DMS114 treated with DMSO at 0.1 percent for 48 hours (cell line): ENCODE results near the gene UNC80.
A peak's percentile ranks its signal among the peaks of the same experiment; 100 is the strongest.

ENCODE experiments used
- DNase-seq: peaks from one replicate; lab custom pipeline; 2025; ENCODE audit not compliant: unreplicated experiment; lab: John Stamatoyannopoulos, UW

Gene UNC80

DNA sequence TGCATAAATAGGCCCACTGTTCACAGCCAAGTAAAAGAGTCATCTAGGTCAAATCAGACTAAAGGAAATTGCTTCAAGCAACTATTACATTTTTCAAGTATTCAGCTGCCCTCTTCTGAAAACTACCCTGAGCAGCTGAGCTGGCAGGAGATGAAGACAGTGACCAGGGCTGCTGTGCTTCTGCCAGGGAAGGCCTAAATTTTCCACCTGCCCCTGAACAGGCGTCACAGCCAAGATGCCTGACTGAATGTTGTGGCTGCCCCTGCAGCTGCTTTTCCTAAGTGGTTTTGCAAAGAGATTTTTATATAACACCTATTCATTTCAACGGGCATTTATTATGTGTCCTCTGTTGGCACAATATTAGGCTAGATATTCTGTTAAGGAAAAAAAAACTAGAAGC is 134.1 kb downstream of the UNC80 start:
- no peak for DNase-seq

DNA sequence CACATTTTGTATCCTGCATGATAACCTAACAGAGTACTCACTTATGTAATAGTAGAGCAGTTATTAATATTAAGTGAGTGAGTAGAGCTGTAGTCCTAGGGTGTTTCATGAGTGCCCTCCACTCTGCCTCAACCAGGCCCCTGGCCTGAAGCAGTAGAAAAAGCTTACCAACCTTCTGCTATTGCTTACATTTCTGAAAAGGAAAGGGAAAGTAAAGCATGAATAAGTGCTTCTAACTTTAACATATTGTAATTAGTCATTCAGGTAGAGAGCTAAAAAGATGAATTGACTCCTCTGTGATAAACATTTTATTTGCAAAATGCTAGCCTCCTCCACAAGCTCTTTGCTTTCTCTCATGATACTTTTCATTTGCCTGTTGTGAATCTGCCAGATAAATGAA is 136.1 kb downstream of the UNC80 start:
- no peak for DNase-seq

DNA sequence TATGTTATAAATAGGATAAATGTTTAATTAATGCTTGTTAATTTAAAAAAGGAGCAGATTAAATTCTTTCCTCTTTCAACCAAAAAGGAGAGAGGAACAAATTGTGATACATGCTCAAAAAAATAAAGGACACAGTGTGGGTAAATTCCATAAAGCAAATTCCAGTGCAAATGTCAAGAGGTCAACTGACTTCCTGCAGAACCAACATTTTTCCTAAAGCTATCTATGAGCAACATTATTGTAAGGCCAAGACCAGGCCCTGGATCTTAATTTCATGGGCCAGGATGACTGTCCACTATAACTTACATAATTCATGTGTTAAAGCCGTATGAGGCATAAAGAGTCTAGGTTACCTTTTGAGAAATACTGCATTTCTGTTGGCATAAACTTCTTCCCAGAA is 136.9 kb downstream of the UNC80 start:
- DNase-seq, result no peak

DNA sequence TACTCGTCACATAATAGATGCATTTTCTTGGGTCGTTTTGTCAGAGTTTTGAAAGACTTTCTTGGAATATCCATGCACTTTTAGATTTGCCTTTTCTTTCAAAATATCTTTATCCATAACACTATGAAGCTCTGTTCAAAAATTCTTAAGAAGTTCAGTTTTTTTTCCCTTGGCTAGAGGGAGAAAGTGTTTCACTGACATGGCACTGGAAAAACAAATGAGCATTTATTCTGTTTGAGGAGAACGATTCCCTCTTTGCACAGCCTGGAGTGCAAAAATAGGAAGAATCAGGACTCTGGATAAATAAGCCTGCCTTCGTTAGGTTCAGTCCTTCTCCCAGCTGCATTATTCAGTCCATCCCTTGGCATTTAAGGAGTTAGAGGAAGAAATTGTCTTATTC is 139.9 kb downstream of the UNC80 start:
- DNase-seq, result no peak

DNA sequence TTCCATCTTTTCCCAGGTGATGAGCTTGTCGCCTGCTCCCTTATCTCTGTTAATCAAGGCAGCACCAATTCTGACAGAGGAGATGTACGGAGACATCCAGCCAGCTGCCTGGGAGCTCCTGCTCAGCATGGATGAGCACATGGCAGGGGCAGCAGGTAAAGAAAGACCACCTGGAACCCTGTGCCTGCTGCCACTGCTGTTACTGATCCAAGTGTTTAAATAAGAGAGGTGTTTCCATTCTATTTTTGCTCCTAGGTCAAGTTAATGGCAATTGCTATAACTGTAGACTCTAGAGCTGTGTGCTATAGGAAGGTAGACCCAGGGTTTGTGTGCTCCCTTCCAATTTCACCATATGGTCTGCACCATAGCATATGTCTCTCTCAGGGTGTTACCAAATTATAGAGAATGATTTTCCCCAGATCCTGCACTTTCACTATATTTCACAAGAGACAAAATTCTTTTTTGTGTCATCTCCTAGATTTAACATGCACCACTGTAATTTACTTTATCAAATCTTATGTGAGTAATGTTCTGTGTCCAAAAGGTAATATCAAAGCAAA is 142.2 kb downstream of the UNC80 start:
- DNase-seq, result no peak

DNA sequence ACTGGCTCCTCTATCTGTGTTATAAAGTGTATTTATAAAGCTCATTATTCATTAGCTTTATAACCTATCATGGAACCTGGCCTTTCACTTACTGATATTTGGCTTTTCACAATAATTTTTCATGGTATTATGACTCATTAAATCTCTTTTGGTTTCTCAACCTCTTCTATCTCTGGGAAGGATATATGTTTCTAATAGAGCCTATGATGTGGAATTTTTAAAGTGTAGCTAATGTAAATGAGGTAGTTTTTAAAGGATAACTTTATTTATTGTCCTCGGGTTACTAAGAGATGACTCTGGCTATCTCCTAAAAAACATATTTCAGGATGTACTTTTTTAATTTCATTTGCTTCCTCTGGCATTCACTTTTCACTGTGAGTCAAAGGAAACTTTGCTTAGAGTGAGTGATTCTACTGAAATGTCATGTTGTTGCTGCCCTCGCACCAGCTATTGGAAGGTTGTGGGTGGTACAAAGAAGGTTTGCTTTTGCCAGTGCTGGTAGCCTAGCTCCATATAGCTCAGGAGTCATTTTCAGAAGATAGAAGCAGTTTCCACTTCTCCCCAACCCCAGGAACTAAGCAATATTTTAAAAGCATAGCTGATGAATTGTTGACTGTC is 145.6 kb downstream of the UNC80 start:
- DNase-seq, result no peak

DNA sequence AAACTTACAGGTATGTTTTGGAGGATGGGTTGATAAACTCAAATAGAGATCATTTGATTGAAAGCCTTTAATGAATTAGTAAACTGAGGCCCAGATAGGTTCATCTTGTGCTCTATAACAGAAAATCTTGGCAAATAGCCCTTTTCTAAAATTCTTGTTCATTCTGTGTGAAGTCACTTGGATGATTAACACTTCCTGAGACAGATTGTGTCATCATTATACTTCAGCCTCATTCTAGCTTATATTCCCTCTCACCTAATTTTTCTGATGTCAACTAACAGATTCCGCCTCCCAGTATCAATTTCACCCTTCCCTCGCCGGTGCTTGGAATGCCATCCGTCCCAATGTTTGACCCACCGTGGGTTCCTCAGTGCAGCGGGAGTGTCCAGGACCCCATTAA is 146.6 kb downstream of the UNC80 start:
- no peak for DNase-seq

DNA sequence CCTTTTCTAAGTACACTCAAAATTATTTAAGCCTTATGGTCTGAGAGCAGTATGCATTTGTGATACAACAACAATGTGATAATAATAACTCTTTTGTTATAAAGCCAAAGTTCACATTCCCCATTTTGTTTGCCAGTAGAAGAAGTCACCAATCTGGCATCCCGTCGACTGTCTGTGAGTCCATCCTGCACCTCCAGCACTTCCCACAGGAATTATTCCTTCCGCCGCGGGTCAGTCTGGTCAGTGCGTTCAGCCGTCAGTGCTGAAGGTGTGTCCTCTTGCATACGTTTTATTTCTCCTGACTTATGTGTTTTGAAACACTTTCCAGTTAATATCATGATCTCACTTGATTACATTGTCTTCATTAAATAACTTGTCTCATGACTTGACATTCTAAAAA is 150.5 kb downstream of the UNC80 start:
- DNase-seq, result no peak

DNA sequence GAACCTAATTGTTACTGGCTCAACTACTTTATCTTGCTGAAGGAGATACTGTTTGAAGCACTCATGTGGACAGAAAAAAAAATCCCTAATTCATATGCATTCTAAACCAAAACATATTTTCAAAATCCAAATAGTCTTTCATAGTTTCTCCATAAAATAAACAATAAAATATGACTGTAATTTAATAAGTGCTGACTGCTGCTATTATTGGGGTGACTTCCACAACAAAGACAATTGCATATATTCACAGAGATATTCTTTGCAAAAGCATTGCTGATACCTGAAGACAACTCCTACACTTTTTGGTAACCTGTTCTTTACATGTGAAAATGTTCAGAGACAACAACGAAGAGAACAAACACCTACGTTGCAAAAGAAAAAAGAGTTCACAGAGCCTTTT is 157.7 kb downstream of the UNC80 start:
- DNase-seq, result no peak

DNA sequence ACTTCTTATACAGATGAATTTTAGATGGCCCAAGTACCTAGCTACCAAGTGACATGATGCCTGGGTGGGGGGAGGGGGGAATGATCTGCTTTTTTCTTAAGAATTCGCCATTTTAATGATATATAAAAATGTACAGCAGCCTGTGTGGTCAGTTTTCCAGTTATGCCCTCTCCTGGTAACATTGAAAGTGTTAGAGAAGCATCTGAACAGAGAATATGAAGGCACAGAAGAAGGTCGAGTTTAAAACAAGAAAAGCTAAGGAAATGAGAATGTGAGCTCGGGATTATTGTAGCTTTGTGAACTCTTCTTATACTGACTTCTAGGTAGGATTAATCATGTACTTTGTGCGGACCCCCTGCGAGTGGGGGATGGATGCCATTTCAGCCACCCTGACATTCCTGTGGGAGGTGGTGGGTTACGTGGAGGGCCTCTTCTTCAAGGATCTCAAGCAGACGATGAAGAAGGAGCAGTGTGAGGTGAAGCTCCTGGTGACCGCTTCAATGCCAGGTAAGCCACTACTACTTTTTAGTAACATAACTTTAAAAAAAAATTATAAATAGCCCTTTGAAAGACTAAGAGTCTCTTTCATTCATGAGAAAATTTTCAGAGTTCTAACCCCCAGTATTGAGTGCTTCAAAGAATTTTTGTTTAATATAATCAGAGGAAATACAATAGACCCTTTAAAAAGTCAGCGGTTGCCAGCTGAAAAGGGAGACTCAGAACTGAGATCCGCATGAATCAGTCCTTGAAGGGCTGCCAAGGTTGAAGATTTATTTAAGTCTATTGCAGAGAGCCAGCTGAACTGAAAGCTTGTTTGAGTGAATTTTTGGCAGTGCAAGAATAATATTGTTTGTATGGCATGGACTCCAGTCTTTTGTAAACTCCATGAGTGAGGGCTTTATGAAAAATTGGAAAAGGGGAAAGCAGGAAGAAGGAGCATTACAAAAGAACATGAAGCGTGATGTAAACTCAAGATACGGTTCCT is 162.2 kb downstream of the UNC80 start:
- no peak for DNase-seq

DNA sequence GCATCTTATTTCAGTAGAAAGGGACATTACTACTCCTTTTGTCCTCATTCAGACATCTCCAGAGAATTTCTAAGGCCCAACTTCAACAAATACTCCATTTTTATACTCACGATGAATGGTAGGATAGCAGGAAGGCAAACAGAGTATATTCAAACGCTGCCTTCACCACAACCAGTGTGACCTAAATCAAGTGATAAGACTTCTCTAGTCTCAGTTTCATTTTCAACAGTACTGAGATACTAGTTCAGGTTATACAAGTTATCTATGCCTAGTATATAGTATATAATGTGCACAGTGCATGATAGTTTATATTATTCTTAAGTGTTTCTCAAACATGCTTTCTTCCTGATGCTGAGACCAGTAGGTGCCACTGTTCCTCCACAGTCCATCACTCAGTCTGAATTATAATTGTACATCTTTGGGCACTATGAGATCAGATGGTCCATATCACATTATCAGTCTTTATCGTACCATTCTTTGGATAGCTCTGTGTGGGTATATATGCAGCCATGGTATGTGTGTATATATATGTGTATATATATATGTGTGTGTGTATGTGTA is 164.6 kb downstream of the UNC80 start:
- peak; percentile 4 for DNase-seq

DNA sequence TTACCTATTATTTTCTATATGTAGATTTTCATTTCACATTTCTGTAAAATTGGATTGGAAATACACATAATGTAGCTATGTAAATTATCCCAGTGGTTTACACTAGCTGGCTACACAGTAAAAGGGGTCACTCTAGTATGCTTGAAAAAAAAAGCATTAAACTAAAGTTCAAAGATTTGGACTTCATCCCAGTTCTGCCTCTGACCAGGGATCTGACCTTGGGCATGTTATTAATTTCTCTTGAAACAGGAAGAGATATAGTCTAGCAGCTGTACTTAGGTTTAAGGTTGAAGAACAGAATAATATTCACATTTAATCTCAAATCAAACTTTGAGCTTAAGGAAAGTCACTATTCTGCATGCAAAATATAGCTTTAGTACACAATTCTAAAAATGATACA is 166.3 kb downstream of the UNC80 start:
- no peak for DNase-seq

DNA sequence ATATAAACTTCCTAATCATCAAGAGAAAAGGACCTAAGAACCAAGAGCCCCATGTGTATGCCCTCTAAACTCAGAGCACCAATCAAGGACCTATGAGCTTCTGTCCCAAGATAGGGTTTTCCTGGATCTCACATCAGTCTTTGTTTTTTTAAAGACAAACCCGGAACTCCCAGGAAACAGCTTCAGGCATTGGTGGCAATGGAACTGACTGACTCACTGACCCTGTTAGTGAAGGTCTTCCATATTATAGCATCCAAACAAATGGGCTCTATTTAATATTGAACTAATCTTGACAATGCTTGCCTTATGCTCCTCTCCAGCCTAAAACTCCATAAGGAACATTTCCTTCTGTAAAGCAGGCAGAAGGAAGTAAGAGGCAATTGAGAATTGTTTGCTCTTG is 167.3 kb downstream of the UNC80 start:
- no peak for DNase-seq

DNA sequence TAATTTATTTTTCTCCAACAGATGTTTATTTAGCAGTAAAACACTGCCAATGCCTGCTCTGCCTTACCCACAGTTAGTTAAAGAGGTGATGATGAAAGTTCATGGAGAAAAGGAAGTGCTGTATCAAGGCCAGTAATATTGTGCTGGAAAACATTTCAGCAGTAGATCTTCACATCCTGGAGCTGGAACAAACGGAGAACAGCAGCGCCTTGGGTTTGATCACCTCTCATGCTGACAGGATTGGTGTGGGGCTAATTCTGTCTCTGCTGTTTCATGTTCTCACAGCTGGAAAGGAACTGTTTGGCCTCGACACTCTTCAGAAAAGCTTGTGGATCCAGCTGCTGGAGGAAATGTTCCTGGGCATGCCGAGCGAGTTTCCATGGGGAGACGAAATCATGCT is 169.3 kb downstream of the UNC80 start:
- no peak for DNase-seq

DNA sequence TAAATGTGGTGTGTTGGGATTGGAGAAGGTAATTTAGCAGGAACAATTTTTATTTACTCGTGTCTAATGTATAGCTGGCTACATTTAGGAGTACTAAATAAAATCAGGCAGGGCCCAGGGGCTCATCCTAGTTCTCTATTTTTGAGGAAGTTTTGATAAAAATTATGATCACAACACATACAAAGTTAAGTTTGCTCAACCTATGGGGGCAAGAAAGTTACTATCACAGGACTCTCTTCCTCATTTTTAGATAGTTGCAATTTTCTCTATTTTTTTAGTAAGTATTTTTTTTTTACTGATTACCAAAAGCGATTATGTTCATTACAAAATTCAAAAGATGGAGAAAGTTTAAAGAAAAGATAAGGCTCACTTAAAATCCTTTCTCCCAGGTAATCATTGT is 170.8 kb downstream of the UNC80 start:
- DNase-seq, result no peak

DNA sequence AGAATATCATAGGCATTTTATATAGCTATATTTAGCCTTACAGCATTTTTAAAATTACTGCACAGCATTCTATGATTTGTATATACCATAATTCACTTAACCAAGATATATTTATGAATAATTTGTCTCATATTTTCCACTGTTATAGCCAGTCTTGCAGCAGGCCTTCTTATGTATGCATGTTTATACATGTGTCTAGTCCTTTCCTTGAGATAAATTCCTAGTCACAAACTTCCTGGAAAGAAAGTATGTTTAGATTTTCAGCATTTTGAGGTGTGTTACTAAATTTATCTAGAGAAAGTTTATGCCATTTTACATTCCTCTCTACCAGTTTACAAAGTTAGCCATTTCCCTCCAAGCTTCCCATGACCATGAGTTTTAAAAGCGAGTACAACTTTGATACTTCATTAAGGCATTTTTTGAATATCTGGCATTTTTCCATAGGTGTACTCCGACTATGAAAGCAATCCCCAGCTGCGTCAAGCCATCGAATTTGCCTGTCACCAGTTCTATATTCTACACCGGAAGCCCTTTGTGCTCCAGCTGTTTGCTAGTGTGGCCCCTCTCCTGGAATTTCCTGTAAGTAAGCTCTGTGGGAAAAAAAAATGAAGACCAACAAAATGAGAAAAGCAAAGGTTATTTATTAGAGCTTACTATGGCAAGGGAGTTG is 171.4 kb downstream of the UNC80 start:
- no peak for DNase-seq

DNA sequence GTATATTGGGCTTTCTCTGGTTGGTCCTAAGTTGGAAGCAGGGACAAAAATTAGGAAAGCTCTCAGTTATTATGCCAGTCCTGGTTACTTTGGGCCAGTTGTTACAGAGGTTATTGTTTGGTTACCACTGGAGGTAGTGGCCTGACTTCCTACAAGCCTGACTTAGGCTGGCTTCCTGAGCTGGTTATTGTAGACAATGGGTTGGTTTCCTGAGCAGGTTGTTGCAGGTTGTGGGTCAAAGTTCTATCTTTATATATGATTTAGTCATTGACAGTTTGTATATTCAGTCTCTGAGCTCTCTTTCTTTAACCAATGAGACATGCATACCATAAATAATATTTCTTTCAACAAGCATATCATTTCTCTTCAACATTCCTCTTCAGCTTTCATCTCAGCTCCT is 172.1 kb downstream of the UNC80 start:
- DNase-seq, result no peak

DNA sequence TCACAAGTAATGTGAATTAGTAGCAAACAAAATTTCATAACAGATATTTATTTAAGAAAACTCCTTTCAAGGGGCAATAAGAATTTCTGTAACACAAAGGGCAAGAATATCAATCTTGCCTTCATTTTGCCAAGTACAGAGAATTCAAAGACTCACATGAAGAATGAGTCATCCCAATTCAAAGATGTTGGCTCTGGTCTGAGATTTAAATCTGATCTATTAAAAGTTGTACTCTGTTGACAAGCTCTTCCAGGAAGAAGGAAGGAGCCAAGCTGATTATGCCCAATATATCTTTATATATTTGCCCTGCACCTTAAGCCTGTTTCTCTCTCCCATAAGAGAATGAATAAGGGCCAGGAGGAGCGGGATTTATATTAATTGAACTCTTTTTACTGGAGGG is 174.9 kb downstream of the UNC80 start:
- no peak for DNase-seq

DNA sequence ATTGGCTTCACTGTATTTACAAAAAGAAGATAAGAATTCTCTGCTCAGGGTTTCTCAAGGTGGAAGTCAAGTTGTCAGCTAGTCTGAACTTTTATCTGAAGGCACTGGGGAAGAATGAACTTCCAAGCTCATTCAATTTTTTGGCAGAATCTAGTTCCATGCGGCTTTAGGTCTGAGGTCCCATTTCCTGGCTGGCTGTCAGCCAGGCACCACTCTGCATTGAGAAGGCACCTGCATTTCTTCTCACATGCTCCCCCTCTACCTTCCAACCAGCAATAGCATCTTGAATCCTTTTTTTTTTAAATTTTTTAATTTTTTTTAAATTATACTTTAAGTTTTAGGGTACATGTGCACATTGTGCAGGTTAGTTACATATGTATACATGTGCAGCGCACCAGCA is 184.6 kb downstream of the UNC80 start:
- no peak for DNase-seq

DNA sequence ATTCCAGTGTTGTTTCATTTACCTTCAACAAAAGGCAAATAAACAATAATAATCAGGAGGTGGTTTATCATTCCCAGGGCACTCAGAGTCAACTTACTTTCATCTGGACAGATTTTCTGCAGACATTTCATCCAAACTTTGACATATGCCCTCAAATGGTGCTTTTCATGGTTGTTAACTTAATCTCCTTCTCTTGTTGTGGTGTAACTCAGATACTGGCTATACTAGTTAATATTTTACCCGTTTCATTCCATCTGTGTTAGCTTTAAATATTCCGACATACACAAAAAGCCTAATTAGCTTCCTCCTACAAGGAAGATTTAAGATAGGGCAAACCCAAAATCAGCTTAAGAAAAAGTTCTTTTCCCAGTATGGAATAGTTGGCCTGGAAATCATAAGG is 186.4 kb downstream of the UNC80 start:
- no peak for DNase-seq

DNA sequence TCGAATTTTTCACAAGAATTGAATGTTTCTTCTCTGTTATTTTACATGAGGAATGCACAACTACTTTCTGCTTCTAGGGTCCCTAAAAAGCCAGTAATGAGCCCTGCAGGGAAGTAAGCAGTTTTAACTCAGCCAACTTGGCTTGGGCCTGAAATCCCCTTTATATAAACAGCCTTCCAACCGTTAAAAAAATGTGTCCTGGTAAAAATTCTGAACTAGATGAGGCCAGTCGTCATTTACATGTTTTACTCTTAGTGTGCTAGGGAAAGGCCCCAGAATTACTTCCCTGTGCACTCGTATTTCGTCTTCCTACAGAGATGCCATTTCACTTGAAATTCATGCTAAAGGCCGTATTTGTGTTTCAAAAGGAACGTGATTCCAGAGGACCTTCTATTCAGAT is 188.4 kb downstream of the UNC80 start:
- no peak for DNase-seq
